GM04503 (cell line): ENCODE data around the gene SF3B5.
"Not testable (repeated sequence)": the region's sequence is repeated elsewhere in the genome, so short reads cannot be mapped to it uniquely, and the experiment has no call there.

Source experiments
- DNase-seq: peaks from one replicate; pipeline ENCODE4 v3.0.0-alpha.2; 2012; ENCODE audit warnings: low read depth

SF3B5 gene

GRCh38 chr6:144063744-144064401, 31.5 kb downstream of the SF3B5 start:
- no peak for DNase-seq

- DNase-seq = no peak
Observed at GRCh38 chr6:144063246-144063743, 32.1 kb downstream of the SF3B5 start.

GRCh38 chr6:144062786-144063185, 32.6 kb downstream of the SF3B5 start:
- DNase-seq = no peak

GRCh38 chr6:144059139-144059538, 36.2 kb downstream of the SF3B5 start:
- DNase-seq = no peak

GRCh38 chr6:144055121-144055931, 40.0 kb downstream of the SF3B5 start:
- no peak for DNase-seq

GRCh38 chr6:144053601-144054000, 41.8 kb downstream of the SF3B5 start:
- no peak for DNase-seq

GRCh38 chr6:144052488-144052887, 42.9 kb downstream of the SF3B5 start:
- no peak for DNase-seq

- DNase-seq = no peak
Observed at GRCh38 chr6:144049386-144049785, 46.0 kb downstream of the SF3B5 start.

- no peak for DNase-seq
Observed at GRCh38 chr6:144047688-144048087, 47.7 kb downstream of the SF3B5 start.

- not testable (repeated sequence) for DNase-seq
Observed at GRCh38 chr6:144046672-144047071, 48.7 kb downstream of the SF3B5 start.

- not testable (repeated sequence) for DNase-seq
Observed at GRCh38 chr6:144044989-144045388, 50.4 kb downstream of the SF3B5 start.
